ENCODE data around the gene KIRREL3. TPM values are rescaled to one million over a fixed set of nuclear protein-coding genes. Genes with fewer than 3 reads are reported as not detected.
"Not testable (repeated sequence)": the region's sequence is repeated elsewhere in the genome, so short reads cannot be mapped to it uniquely, and the experiment has no call there.

Gene KIRREL3
- total and polyA plus RNA-seq, 5 donors: 0.74 to 1.2 (median 1.0) TPM

GRCh38 chr11:126956635-126957034, 43.9 kb downstream of the KIRREL3 start:
- Histone ChIP-seq H3K27me3 (ENCODE audit: control insufficient read depth, insufficient read depth) (no peaks in the 10 kb centered on the region), H3K4me3 (ENCODE audit: low read length) (no peak overlapping the region), H3K27ac (ENCODE audit: low read length) (no peak overlapping the region), H3K4me1 (ENCODE audit: control insufficient read depth, insufficient read depth, low read length) (no peaks in the 10 kb centered on the region), H3K9me3 (ENCODE audit: control insufficient read depth, low read length) (no peaks in the 10 kb centered on the region)
- 80% methylated on average over 10 of the region's 10 CpGs for WGBS
- DNase-seq: no peak
- intact Hi-C loops (cut with DNase I): no loop called here
- ATAC-seq: no peak

GRCh38 chr11:126952533-126952932, 48.0 kb downstream of the KIRREL3 start:
- intact Hi-C loops (cut with DNase I); DNase-seq; H3K4me3 ChIP-seq (ENCODE audit: low read length); H3K27ac ChIP-seq (ENCODE audit: low read length); H3K9me3 ChIP-seq (ENCODE audit: control insufficient read depth, low read length); H3K4me1 ChIP-seq (ENCODE audit: control insufficient read depth, insufficient read depth, low read length); H3K27me3 ChIP-seq (ENCODE audit: control insufficient read depth, insufficient read depth); ATAC-seq: not testable (repeated sequence)
- 82% methylated on average over 2 of the region's 2 CpGs for WGBS

GRCh38 chr11:126951465-126951864, 49.1 kb downstream of the KIRREL3 start:
- Histone ChIP-seq H3K27me3 (ENCODE audit: control insufficient read depth, insufficient read depth) (no peaks in the 10 kb centered on the region), H3K27ac (ENCODE audit: low read length) (no peak overlapping the region), H3K9me3 (ENCODE audit: control insufficient read depth, low read length) (no peaks in the 10 kb centered on the region), H3K4me1 (ENCODE audit: control insufficient read depth, insufficient read depth, low read length) (no peaks in the 10 kb centered on the region), H3K4me3 (ENCODE audit: low read length) (no peak overlapping the region)
- WGBS: 84% methylated on average over 3 of the region's 3 CpGs
- intact Hi-C loops (cut with DNase I): no loop called here
- ATAC-seq (no peak), DNase-seq (no peak)

GRCh38 chr11:126949066-126949891, 51.3 kb downstream of the KIRREL3 start:
- intact Hi-C loops (cut with DNase I): no loop called here
- DNase-seq (no peak), ATAC-seq (no peak)
- H3K4me1 ChIP-seq (ENCODE audit: control insufficient read depth, insufficient read depth, low read length): no peaks in the 10 kb centered on the region
- WGBS: 75% methylated on average over 6 of the region's 6 CpGs
- H3K9me3 ChIP-seq (ENCODE audit: control insufficient read depth, low read length): no peaks in the 10 kb centered on the region
- no peak overlapping the region for H3K4me3 ChIP-seq (ENCODE audit: low read length)
- no peak overlapping the region for H3K27ac ChIP-seq (ENCODE audit: low read length)
- no peaks in the 10 kb centered on the region for H3K27me3 ChIP-seq (ENCODE audit: control insufficient read depth, insufficient read depth)

GRCh38 chr11:126948563-126948962, 52.0 kb downstream of the KIRREL3 start:
- DNase-seq (no peak), ATAC-seq (no peak)
- H3K4me3 ChIP-seq (ENCODE audit: low read length): no peak overlapping the region
- H3K9me3 ChIP-seq (ENCODE audit: control insufficient read depth, low read length): no peaks in the 10 kb centered on the region
- intact Hi-C loops (cut with DNase I): no loop called here
- WGBS: 58% methylated on average over 1 of the region's 1 CpG
- H3K4me1 ChIP-seq (ENCODE audit: control insufficient read depth, insufficient read depth, low read length): no peaks in the 10 kb centered on the region
- no peak overlapping the region for H3K27ac ChIP-seq (ENCODE audit: low read length)
- no peaks in the 10 kb centered on the region for H3K27me3 ChIP-seq (ENCODE audit: control insufficient read depth, insufficient read depth)

- Histone ChIP-seq H3K4me1 (ENCODE audit: control insufficient read depth, insufficient read depth, low read length) (no peaks in the 10 kb centered on the region), H3K9me3 (ENCODE audit: control insufficient read depth, low read length) (no peaks in the 10 kb centered on the region), H3K27ac (ENCODE audit: low read length) (no peak overlapping the region), H3K27me3 (ENCODE audit: control insufficient read depth, insufficient read depth) (no peaks in the 10 kb centered on the region), H3K4me3 (ENCODE audit: low read length) (no peak overlapping the region)
- DNase-seq: no peak
- intact Hi-C loops (cut with DNase I): no loop called here
- WGBS: 82% methylated on average over 3 of the region's 3 CpGs
- ATAC-seq: no peak
These were observed 55.3 kb downstream of the KIRREL3 start for GRCh38 chr11:126945319-126945718.

GRCh38 chr11:126943316-126943715, 57.3 kb downstream of the KIRREL3 start:
- Histone ChIP-seq H3K4me3 (ENCODE audit: low read length) (no peak overlapping the region), H3K9me3 (ENCODE audit: control insufficient read depth, low read length) (no peaks in the 10 kb centered on the region), H3K27me3 (ENCODE audit: control insufficient read depth, insufficient read depth) (no peaks in the 10 kb centered on the region), H3K27ac (ENCODE audit: low read length) (no peak overlapping the region), H3K4me1 (ENCODE audit: control insufficient read depth, insufficient read depth, low read length) (no peaks in the 10 kb centered on the region)
- 85% methylated on average over 7 of the region's 7 CpGs for WGBS
- DNase-seq (no peak), ATAC-seq (no peak)
- intact Hi-C loops (cut with DNase I): no loop called here

GRCh38 chr11:126942146-126942545, 58.4 kb downstream of the KIRREL3 start:
- ATAC-seq (no peak), DNase-seq (no peak)
- Histone ChIP-seq H3K4me3 (ENCODE audit: low read length) (no peak overlapping the region), H3K9me3 (ENCODE audit: control insufficient read depth, low read length) (no peaks in the 10 kb centered on the region), H3K4me1 (ENCODE audit: control insufficient read depth, insufficient read depth, low read length) (no peaks in the 10 kb centered on the region), H3K27ac (ENCODE audit: low read length) (no peak overlapping the region), H3K27me3 (ENCODE audit: control insufficient read depth, insufficient read depth) (no peaks in the 10 kb centered on the region)
- intact Hi-C loops (cut with DNase I): no loop called here
- 78% methylated on average over 4 of the region's 4 CpGs for WGBS

GRCh38 chr11:126939552-126939951, 61.0 kb downstream of the KIRREL3 start:
- no peaks in the 10 kb centered on the region for H3K4me1 ChIP-seq (ENCODE audit: control insufficient read depth, insufficient read depth, low read length)
- H3K27ac ChIP-seq (ENCODE audit: low read length): no peak overlapping the region
- H3K4me3 ChIP-seq (ENCODE audit: low read length): no peak overlapping the region
- no peak for DNase-seq
- intact Hi-C loops (cut with DNase I): no loop called here
- no peak for ATAC-seq
- H3K27me3 ChIP-seq (ENCODE audit: control insufficient read depth, insufficient read depth): no peaks in the 10 kb centered on the region
- WGBS: 74% methylated on average over 2 of the region's 2 CpGs
- no peaks in the 10 kb centered on the region for H3K9me3 ChIP-seq (ENCODE audit: control insufficient read depth, low read length)

- Histone ChIP-seq H3K4me3 (ENCODE audit: low read length) (no peak overlapping the region), H3K4me1 (ENCODE audit: control insufficient read depth, insufficient read depth, low read length) (no peaks in the 10 kb centered on the region), H3K9me3 (ENCODE audit: control insufficient read depth, low read length) (no peaks in the 10 kb centered on the region), H3K27ac (ENCODE audit: low read length) (no peak overlapping the region), H3K27me3 (ENCODE audit: control insufficient read depth, insufficient read depth) (no peaks in the 10 kb centered on the region)
- DNase-seq: no peak
- no peak for ATAC-seq
- intact Hi-C loops (cut with DNase I): no loop called here
- 79% methylated on average over 4 of the region's 4 CpGs for WGBS
These were observed 61.9 kb downstream of the KIRREL3 start for GRCh38 chr11:126938718-126939117.

- H3K9me3 ChIP-seq (ENCODE audit: control insufficient read depth, low read length): no peaks in the 10 kb centered on the region
- WGBS: 52% methylated on average over 4 of the region's 4 CpGs
- peak in 1 of 2 donors; percentile 48 for ATAC-seq
- H3K4me1 ChIP-seq (ENCODE audit: control insufficient read depth, insufficient read depth, low read length): peaks cover 3% of the 10 kb centered on the region
- H3K27ac ChIP-seq (ENCODE audit: low read length): no peak overlapping the region
- no peak overlapping the region for H3K4me3 ChIP-seq (ENCODE audit: low read length)
- intact Hi-C loops (cut with DNase I): no loop called here
- H3K27me3 ChIP-seq (ENCODE audit: control insufficient read depth, insufficient read depth): no peaks in the 10 kb centered on the region
- no peak for DNase-seq
These were observed 70.3 kb downstream of the KIRREL3 start for GRCh38 chr11:126930091-126930841.

Measured in right cardiac atrium (tissue), 5 donors.